GM19455 (cell line): ENCODE data around the gene TEX38.
A peak's percentile ranks its signal among the peaks of the same experiment; 100 is the strongest.
"Not testable (repeated sequence)": the region's sequence is repeated elsewhere in the genome, so short reads cannot be mapped to it uniquely, and the experiment has no call there.

ENCODE experiments used
- ATAC-seq: cut with Tn5 transposase; IDR thresholded peaks from one replicate; pipeline ENCODE4 v1.9.1; 2021; ENCODE audit not compliant: unreplicated experiment

TEX38 gene

GRCh38 chr1:46654698-46655097 is 17.0 kb upstream of the TEX38 start:
- ATAC-seq, result not testable (repeated sequence)

- no peak for ATAC-seq
Observed at GRCh38 chr1:46655848-46656247, 15.8 kb upstream of the TEX38 start.

- no peak for ATAC-seq
Observed at GRCh38 chr1:46656643-46657042, 15.0 kb upstream of the TEX38 start.

- no peak for ATAC-seq
Observed at GRCh38 chr1:46657775-46658174, 13.9 kb upstream of the TEX38 start.

GRCh38 chr1:46659307-46659870 is 12.3 kb upstream of the TEX38 start:
- no peak for ATAC-seq

- ATAC-seq, result peak; percentile 77
Observed at GRCh38 chr1:46660116-46660515, 11.5 kb upstream of the TEX38 start.

- not testable (repeated sequence) for ATAC-seq
Observed at GRCh38 chr1:46662919-46663318, 8.7 kb upstream of the TEX38 start.

GRCh38 chr1:46665983-46666382 is 5.7 kb upstream of the TEX38 start:
- no peak for ATAC-seq

- ATAC-seq, result peak; percentile 70
Observed at GRCh38 chr1:46667782-46668760, 3.6 kb upstream of the TEX38 start, which contains the start of gene ATPAF1. ATPAF1 (minus strand) TSS chr1:46668364; CDS start chr1:46668322, 42 bp downstream.

- ATAC-seq, result no peak
Observed at GRCh38 chr1:46670134-46670533, 1.5 kb upstream of the TEX38 start.

GRCh38 chr1:46672696-46673095 is 1.0 kb downstream of the TEX38 start:
- no peak for ATAC-seq

GRCh38 chr1:46673749-46674182 is 2.1 kb downstream of the TEX38 start:
- no peak for ATAC-seq

GRCh38 chr1:46675549-46676314 is 4.1 kb downstream of the TEX38 start:
- ATAC-seq, result no peak

GRCh38 chr1:46676531-46676930 is 4.9 kb downstream of the TEX38 start:
- no peak for ATAC-seq

GRCh38 chr1:46677339-46677738 is 5.7 kb downstream of the TEX38 start:
- no peak for ATAC-seq

- ATAC-seq, result no peak
Observed at GRCh38 chr1:46679789-46680573, 8.3 kb downstream of the TEX38 start.

- no peak for ATAC-seq
Observed at GRCh38 chr1:46681333-46682034, 9.8 kb downstream of the TEX38 start.

GRCh38 chr1:46682064-46682463 is 10.4 kb downstream of the TEX38 start:
- no peak for ATAC-seq

- ATAC-seq, result no peak
Observed at GRCh38 chr1:46684670-46685069, 13.0 kb downstream of the TEX38 start.

GRCh38 chr1:46686255-46686654 is 14.6 kb downstream of the TEX38 start:
- no peak for ATAC-seq
